AG09319 (cell line): ENCODE measurements around the gene FLNA.
A peak's percentile ranks its signal among the peaks of the same experiment; 100 is the strongest.
"Not testable (repeated sequence)": the region's sequence is repeated elsewhere in the genome, so short reads cannot be mapped to it uniquely, and the experiment has no call there.

Experiments used
- DNase-seq: peaks from one replicate; pipeline ENCODE4 v3.0.0-alpha.2; 2010; ENCODE audit warnings: low read depth; ENCODE audit errors: extremely low read depth
- CTCF ChIP-seq: IDR thresholded peaks from 2 replicates; pipeline ENCODE4 v1.5.1; 2011; ENCODE audit warnings: low read depth, mild to moderate bottlenecking, inconsistent platforms, low read length, moderate library complexity

FLNA gene

GRCh38 chrX:154396973-154397887, 22.8 kb upstream of the FLNA start:
- no peak for DNase-seq
- no peak for TF ChIP-seq CTCF

GRCh38 chrX:154396363-154396762, 21.9 kb upstream of the FLNA start:
- DNase-seq: not testable (repeated sequence)

GRCh38 chrX:154389812-154390747, 15.6 kb upstream of the FLNA start:
- DNase-seq: not testable (repeated sequence)

- not testable (repeated sequence) for DNase-seq
These were observed 14.2 kb upstream of the FLNA start for GRCh38 chrX:154388649-154389048.

- DNase-seq: not testable (repeated sequence)
These were observed 13.7 kb upstream of the FLNA start for GRCh38 chrX:154388094-154388493.

GRCh38 chrX:154384284-154384892, 10.0 kb upstream of the FLNA start:
- peak; percentile 35 for TF ChIP-seq CTCF
- no peak for DNase-seq

- no peak for TF ChIP-seq CTCF
- no peak for DNase-seq
These were observed 9.2 kb upstream of the FLNA start for GRCh38 chrX:154383359-154384283.

GRCh38 chrX:154382483-154383069, 8.1 kb upstream of the FLNA start:
- no peak for TF ChIP-seq CTCF
- no peak for DNase-seq
